C1 segment of cervical spinal cord (tissue), 14 donors: ENCODE data around the gene OR2V1.
"Not testable (repeated sequence)": the region's sequence is repeated elsewhere in the genome, so short reads cannot be mapped to it uniquely, and the experiment has no call there.

Source experiments
- DNase-seq, 14 donors: peaks; one replicate each; lab custom pipeline; 2025; lab: John Stamatoyannopoulos, UW

OR2V1 gene

DNA sequence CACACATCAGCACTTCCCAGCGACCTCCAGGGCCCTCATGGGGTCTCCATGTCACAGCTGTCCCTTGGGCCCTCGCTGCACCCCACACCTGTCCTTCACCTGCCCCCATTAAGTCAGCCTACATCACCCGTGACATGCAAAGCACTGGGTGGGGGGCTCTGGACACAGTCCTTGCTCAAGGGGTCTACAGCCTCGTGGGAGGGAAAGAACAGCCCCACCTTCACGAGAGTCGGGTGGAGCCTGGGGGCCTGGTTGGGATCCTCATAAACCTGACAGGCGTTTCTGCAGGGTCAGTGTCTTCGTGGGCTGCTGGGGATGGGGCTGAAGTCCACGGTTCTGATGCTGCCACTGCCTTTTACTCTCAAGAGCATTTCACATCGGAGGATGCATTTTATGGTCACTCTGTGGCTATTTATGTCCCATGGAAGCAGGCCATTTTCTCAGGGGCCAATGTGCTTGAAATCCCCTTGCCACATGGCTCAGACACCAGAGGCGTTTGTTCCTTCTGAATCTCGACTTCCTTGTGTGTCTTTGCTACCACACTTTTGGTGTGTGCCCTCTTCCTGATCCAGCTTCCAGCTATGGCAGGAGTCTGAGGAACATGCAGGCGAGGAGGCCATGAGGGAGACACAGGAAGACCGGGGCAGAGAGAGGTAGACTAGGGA, at the start of gene OR2V1:
OR2V1 (minus strand) TSS at position 338 of the 665 bp plus-strand sequence. CDS start 5,865 bp downstream, outside the sequence.
- no peak for DNase-seq

DNA sequence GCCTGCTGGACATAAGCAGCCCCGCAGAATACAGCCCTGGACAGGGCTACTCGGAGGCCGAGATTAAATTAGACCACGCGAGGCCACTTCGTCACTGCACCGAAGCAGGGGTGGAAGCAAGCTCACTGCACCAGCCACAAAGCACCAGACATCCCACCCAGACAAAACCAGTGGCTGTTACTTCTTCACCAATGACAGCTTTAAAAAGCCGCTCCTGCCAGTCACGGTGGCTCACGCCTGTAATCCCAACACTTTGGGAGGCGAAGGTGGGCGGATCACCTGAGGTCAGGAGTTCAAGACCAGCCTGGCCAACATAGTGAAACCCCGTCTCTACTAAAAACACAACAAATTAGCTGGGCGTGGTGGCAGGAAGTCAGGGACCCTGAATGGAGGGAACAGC, 46.6 kb upstream of the OR2V1 start:
- DNase-seq, result not testable (repeated sequence)

- no peak for DNase-seq
These were observed 45.4 kb upstream of the OR2V1 start for GRCh38 chr5:181176254-181176952.

DNA sequence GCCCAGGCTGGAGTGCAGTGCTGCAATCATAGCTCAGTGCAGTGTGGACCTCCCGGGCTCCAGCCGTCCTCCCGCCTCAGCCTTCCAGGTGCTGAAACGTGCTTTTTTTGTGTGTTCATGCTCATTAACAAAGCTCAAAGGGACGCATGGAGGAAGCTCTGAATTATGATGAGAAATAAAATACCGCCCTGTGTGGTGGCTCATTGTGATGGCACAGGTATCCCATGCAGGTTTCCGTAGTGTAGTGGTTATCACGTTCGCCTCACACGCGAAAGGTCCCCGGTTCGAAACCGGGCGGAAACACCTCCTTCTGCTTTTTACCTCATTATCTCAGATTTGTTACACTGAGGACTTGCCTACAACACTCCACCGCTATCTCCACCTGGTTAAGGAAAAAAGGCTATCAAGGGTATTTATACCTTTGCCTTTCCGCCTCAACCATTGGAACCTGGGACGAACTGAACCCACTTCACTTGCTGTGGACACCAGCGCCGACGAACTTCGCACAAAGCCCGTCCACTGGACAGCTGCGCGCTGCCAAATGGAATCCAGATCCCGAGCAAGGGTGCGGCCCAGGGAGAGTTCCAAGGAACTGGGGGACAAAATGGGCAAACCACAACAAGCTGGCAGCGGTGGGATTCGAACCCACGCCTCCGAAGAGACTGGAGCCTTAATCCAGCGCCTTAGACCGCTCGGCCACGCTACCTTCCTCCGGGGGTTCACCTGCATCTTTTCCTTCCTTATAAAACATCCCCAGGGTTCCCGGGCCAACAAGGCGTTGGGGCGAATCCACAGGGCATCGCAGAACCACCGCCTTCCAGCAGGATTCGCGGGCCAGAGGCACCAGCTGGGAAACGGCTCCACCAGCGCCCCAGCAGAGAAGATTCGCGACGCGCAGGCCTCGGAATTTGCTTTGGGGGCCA, 42.7 kb upstream of the OR2V1 start:
- DNase-seq, result no peak

GRCh38 chr5:181173027-181173419, 42.1 kb upstream of the OR2V1 start:
- no peak for DNase-seq

- DNase-seq, result no peak
These were observed 40.8 kb upstream of the OR2V1 start for GRCh38 chr5:181171782-181172181.

DNA sequence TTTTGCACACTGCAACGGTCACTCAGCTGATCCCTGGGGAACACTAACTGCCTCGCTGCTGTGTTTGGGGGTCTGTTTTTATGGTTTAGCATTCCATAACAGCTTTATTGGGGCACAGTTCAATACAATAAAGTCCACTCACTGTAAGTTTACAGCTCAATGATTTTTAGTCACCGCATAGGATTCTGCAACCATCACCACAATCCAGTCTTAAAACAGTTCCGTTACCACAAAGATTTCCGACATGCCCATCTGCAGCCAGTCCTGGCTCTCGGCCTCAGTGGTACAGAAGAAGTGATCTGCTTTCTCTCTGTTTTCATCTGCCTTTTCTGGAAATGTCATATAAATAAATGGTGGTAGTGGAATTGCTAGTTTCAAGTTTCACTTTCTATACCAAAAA, 40.0 kb upstream of the OR2V1 start:
- DNase-seq, result no peak

- no peak for DNase-seq
These were observed 39.4 kb upstream of the OR2V1 start for GRCh38 chr5:181170237-181170825.

DNA sequence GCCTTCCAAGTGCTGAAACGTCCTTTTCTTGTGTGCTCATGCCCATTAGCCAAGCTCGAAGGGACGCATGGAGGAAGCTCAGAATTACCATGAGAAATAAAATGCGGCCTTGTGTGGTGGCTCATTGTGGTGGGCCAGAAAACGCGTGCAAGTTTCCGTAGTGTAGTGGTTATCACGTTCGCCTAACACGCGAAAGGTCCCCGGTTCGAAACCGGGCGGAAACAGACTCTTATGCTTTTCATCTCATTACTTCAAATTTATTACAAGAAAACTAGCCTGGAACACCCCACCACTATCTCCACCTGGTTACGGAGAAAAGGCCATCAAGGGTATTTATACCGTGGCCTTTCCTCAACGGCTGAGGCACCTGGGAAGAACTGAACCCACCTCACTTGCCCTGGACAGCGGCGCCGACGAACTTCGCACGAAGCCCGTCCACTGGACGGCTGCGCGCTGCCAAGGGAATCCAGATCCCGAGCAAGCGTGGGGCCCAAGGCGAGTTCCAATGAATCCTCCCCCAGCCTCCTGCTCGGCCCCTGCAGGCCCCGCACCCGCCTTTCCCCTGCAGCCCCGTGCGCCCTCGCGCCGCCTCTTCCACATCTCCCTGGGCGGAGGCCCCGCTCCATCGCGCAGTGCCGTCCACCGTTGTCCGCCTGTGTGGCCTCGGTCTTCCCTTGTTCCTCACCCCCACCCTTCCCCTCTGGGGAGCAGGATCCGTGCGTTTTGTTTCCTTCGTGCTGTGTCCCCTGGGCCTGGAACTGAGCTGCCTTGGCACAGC, 38.7 kb upstream of the OR2V1 start:
- peak in 1 of 14 donors; percentile 4 for DNase-seq

DNA sequence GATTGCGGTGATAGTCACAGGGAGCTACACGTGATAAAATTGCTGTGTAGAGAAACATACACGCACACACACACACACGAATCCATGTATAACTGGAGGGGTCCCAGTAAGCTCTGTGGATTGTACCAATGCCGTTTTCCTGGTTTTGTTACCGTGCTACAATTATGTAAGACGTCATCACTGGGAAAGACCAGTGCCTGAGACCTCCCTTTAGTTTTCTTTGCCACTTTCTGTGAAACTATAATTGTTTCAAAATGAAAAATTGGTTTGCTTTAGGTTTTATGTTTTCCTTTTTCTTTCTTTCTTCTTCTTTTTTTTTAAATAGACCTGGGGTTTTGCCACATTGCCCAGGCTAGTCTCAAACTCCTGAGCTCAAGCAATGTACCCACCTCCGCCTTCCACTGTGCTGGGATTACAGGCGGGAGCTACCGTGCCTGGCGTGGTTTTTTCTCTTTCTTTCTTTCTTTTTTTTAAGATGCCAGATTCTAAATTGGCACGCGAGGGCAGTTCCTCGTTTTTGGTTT, 37.7 kb upstream of the OR2V1 start:
- no peak for DNase-seq

DNA sequence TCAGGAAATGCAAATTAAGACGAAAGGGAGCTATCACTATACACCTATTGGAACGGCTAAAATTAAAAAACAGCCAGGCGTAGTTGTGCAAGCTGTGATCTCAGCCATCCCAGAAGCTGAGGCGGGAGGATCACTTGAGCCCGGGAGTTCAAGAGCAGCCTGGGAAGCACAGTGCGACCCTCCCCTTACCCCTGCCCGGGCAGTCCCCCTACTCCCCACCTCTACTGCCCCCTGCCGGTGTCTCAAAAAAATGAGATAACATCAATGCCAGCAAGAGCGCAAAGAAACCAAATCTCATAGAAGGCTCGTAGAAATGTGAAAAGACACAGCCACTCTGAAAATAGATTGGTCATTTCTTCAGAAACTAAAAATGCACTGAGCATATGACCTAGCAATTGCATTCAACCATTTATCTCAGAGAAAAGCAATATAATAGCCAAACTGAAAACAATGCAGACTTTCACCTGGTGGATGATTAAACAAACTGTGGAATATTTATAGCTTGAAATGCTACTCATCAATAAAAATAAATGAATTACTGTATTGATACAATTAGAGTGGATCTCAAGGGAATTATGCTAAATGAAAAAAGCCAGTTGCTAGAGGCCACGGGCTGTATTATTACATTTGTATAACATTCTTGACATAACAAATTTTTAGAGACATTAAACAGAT, 37.0 kb upstream of the OR2V1 start:
- DNase-seq, result no peak

GRCh38 chr5:181166812-181167733, 36.1 kb upstream of the OR2V1 start:
- DNase-seq, result no peak

GRCh38 chr5:181164076-181164952, 33.3 kb upstream of the OR2V1 start:
- DNase-seq, result no peak

GRCh38 chr5:181163487-181164075, 32.6 kb upstream of the OR2V1 start:
- no peak for DNase-seq

DNA sequence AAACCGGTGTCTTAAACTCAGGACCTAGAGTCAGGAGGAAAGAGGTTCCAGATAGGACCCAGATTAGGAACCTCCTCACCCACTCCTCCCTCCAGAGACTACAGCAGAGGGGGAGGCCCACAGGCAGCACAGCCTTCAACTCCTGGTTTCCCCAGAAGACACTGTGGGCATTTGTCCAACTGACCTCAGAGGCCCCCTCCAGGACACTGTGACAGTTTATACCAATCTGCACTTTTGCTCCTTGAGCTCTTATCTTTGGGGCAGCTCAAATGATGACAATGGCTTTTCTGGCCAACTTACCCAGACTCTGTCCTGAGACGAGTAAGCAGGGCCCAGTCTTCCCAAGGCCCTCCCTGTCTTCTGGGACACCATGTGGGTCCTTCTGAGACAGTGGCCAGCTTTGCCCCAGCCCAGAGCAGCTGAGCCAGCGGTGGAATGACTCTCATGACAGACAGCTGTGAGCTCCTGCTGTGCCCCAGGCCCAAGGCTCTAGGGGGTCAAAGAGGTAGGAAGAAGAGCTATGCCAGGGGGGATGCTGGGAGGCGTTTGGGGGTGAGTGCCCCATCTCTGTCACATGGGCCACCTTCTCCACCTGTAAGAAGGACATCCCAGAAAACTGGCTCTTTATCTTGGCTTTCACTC, 30.7 kb upstream of the OR2V1 start:
- DNase-seq, result no peak

GRCh38 chr5:181160755-181161533, 30.0 kb upstream of the OR2V1 start:
- DNase-seq, result peak in 11 of 14 donors; percentile 16 to 79 (median 37)
